Inferior parietal cortex (tissue), 1 donor: Measurements from ENCODE around the gene PNCK.

ENCODE experiments used
- DNase-seq: peaks from one replicate; pipeline ENCODE4 v3.0.0-alpha.2; 2016; ENCODE audit errors: extremely low spot score

The PNCK gene

GRCh38 chrX:153641627-153642026, 32.0 kb downstream of the PNCK start:
- no peak for DNase-seq

GRCh38 chrX:153640736-153641575, 32.7 kb downstream of the PNCK start:
- no peak for DNase-seq

- no peak for DNase-seq
These were observed 33.4 kb downstream of the PNCK start for GRCh38 chrX:153640045-153640686.

- no peak for DNase-seq
These were observed 34.2 kb downstream of the PNCK start for GRCh38 chrX:153639177-153640044.

GRCh38 chrX:153638436-153639176, 35.0 kb downstream of the PNCK start:
- no peak for DNase-seq

- no peak for DNase-seq
These were observed 35.6 kb downstream of the PNCK start for GRCh38 chrX:153638041-153638371.

- no peak for DNase-seq
These were observed 36.2 kb downstream of the PNCK start for GRCh38 chrX:153637121-153638040.

- DNase-seq, result no peak
These were observed 36.9 kb downstream of the PNCK start for GRCh38 chrX:153636716-153637115.

GRCh38 chrX:153635788-153636668, 37.6 kb downstream of the PNCK start:
- DNase-seq, result no peak

GRCh38 chrX:153635388-153635787, 38.2 kb downstream of the PNCK start:
- DNase-seq, result no peak

- no peak for DNase-seq
These were observed 38.8 kb downstream of the PNCK start for GRCh38 chrX:153634832-153635231.

- DNase-seq, result no peak
These were observed 39.4 kb downstream of the PNCK start for GRCh38 chrX:153634236-153634635.

- no peak for DNase-seq
These were observed 39.9 kb downstream of the PNCK start for GRCh38 chrX:153633607-153634180.

- no peak for DNase-seq
These were observed 40.6 kb downstream of the PNCK start for GRCh38 chrX:153633048-153633447.

- no peak for DNase-seq
These were observed 41.0 kb downstream of the PNCK start for GRCh38 chrX:153632595-153632946.

GRCh38 chrX:153631907-153632594, 41.6 kb downstream of the PNCK start:
- no peak for DNase-seq

- no peak for DNase-seq
These were observed 42.3 kb downstream of the PNCK start for GRCh38 chrX:153631346-153631745.

- DNase-seq, result no peak
These were observed 44.9 kb downstream of the PNCK start for GRCh38 chrX:153628665-153629064.

- DNase-seq, result no peak
These were observed 45.5 kb downstream of the PNCK start for GRCh38 chrX:153628129-153628528.
